Esophagus muscularis mucosa (tissue), 4 donors: ENCODE data around the gene GALNT6.

Experiments
- EP300 ChIP-seq: sonication (generic); formaldehyde crosslinking; IDR thresholded peaks from one replicate; pipeline ENCODE4 v1.6.1; 2017; ENCODE audit warnings: antibody characterized with exemption
- POLR2A ChIP-seq: fragments of 450-650 bp; IDR thresholded peaks from one replicate; pipeline ENCODE4 v1.6.1; 2017; ENCODE audit warnings: antibody characterized with exemption, moderate library complexity, mild to moderate bottlenecking, low read depth
- POLR2AphosphoS5 ChIP-seq, 2 donors: sonication (generic); formaldehyde crosslinking; IDR thresholded peaks; one replicate each; pipeline ENCODE4 v1.6.1; 2017; ENCODE audit warnings: antibody characterized with exemption in 2 of 2
- TF ChIP-seq, protein P1 (sequence below), 3 experiments: fragments of 200-600 bp in 2 of 3; fragments of 450-650 bp in 1 of 3; sonication (generic) in 2 of 3; IDR thresholded peaks; one replicate each; pipeline ENCODE4 v1.5.1; 2017 to 2019; ENCODE audit warnings: antibody characterized with exemption in 3 of 3, mild to moderate bottlenecking in 2 of 3, moderate library complexity in 1 of 3

DNA sequence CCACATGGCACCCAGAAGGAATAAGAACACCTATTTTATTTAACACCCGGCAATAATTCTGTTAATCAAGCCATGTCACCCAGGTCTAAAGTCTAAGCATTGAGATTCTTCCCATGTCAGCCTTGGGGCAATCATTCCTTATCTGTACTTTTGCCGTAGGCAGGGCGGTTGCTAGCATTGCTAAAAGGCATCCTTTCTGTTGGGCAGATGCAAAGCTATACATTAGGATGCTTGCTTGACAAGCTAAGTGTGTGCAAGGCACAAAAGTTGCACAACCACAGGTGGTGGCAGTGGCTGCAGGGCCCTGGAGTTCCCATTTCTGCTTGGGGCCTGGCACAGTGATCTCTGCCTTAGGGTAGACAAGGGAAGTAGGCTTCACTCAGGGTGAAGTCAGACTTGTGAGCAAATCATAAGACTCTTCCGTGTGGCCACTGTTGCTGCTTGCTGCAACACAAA lies 12.5 kb upstream of the GALNT6 start:
- TF ChIP-seq, protein P1, sequence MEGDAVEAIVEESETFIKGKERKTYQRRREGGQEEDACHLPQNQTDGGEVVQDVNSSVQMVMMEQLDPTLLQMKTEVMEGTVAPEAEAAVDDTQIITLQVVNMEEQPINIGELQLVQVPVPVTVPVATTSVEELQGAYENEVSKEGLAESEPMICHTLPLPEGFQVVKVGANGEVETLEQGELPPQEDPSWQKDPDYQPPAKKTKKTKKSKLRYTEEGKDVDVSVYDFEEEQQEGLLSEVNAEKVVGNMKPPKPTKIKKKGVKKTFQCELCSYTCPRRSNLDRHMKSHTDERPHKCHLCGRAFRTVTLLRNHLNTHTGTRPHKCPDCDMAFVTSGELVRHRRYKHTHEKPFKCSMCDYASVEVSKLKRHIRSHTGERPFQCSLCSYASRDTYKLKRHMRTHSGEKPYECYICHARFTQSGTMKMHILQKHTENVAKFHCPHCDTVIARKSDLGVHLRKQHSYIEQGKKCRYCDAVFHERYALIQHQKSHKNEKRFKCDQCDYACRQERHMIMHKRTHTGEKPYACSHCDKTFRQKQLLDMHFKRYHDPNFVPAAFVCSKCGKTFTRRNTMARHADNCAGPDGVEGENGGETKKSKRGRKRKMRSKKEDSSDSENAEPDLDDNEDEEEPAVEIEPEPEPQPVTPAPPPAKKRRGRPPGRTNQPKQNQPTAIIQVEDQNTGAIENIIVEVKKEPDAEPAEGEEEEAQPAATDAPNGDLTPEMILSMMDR (IDR thresholded peaks at IDR 0.05): no peak
- TF ChIP-seq POLR2A (no peak), POLR2AphosphoS5 (IDR thresholded peaks at IDR 0.05) (no peak), EP300 (no peak)
